Mesenchymal stem cell (in vitro differentiated cells and primary cell): Measurements from ENCODE around the gene TRAPPC10.

ENCODE experiments used
- DNase-seq: peaks from one replicate; pipeline ENCODE4 v3.0.0-alpha.2; 2013
- H2AFZ ChIP-seq: one replicate; pipeline ENCODE4 v1.6.1; 2013; ENCODE audit warnings: low read depth, mild to moderate bottlenecking, control low read depth, inconsistent platforms, low read length, moderate library complexity
- H2AK5ac ChIP-seq: 2 replicates; pipeline ENCODE4 v1.6.1; 2013; ENCODE audit warnings: low read length, moderate library complexity, mild to moderate bottlenecking, inconsistent platforms; ENCODE audit not compliant: severe bottlenecking
- H2BK120ac ChIP-seq: one replicate; pipeline ENCODE4 v1.6.1; 2013; ENCODE audit warnings: low read depth, mild to moderate bottlenecking, inconsistent platforms, low read length, moderate library complexity
- H2BK12ac ChIP-seq, 2 experiments: one replicate each; pipeline ENCODE4 v1.6.1; 2013; ENCODE audit warnings: inconsistent platforms in 2 of 2, low read length in 2 of 2, mild to moderate bottlenecking in 2 of 2, moderate library complexity in 2 of 2, control low read depth in 1 of 2
- H2BK15ac ChIP-seq: one replicate; pipeline ENCODE4 v1.6.1; 2013; ENCODE audit warnings: mild to moderate bottlenecking, low read depth, inconsistent platforms; ENCODE audit not compliant: poor library complexity, severe bottlenecking
- H2BK5ac ChIP-seq: 2 replicates; pipeline ENCODE4 v1.6.1; 2013; ENCODE audit warnings: low read depth, mild to moderate bottlenecking, low read length, control low read depth, inconsistent platforms; ENCODE audit not compliant: poor library complexity, severe bottlenecking
- H3K14ac ChIP-seq, 2 experiments: one replicate each; pipeline ENCODE4 v1.6.1; 2013; ENCODE audit warnings: inconsistent platforms in 2 of 2, low read length in 2 of 2, control low read depth in 1 of 2, mild to moderate bottlenecking in 1 of 2, moderate library complexity in 1 of 2
- H3K18ac ChIP-seq, 2 experiments: one replicate each; pipeline ENCODE4 v1.6.1; 2013; ENCODE audit warnings: inconsistent platforms in 2 of 2, low read length in 2 of 2, control low read depth in 1 of 2, low read depth in 1 of 2, mild to moderate bottlenecking in 1 of 2
- H3K23ac ChIP-seq, 2 experiments: one replicate each; pipeline ENCODE4 v1.6.1; 2013; ENCODE audit warnings: inconsistent platforms in 2 of 2, low read length in 2 of 2, mild to moderate bottlenecking in 2 of 2, moderate library complexity in 2 of 2, control low read depth in 1 of 2
- H3K27ac ChIP-seq: 2 replicates; pipeline ENCODE4 v1.5.1; 2013; ENCODE audit warnings: mild to moderate bottlenecking, moderate library complexity, low read length, control low read depth, inconsistent platforms; ENCODE audit not compliant: poor library complexity, severe bottlenecking
- H3K27me3 ChIP-seq, 2 experiments: 2 replicates each; pipeline versions ENCODE4 v1.6.1 to v1.7.0; 2013; ENCODE audit warnings: low read length in 2 of 2, mild to moderate bottlenecking in 2 of 2, moderate library complexity in 2 of 2, control low read depth in 1 of 2, inconsistent platforms in 1 of 2; ENCODE audit not compliant: control insufficient read depth in 1 of 2, insufficient read depth in 1 of 2
- H3K36me3 ChIP-seq, 2 experiments: 2 replicates each; pipeline versions ENCODE4 v1.6.1 to v1.7.0; 2013; ENCODE audit warnings: low read length in 2 of 2, control low read depth in 1 of 2, inconsistent platforms in 1 of 2, low read depth in 1 of 2, mild to moderate bottlenecking in 1 of 2; ENCODE audit not compliant: insufficient read depth in 2 of 2, control insufficient read depth in 1 of 2
- H3K4ac ChIP-seq, 2 experiments: one replicate each; pipeline ENCODE4 v1.6.1; 2013; ENCODE audit warnings: inconsistent platforms in 2 of 2, low read length in 2 of 2, mild to moderate bottlenecking in 2 of 2, moderate library complexity in 2 of 2, control low read depth in 1 of 2, low read depth in 1 of 2
- H3K4me1 ChIP-seq: 2 replicates; pipeline ENCODE4 v1.6.1; 2013; ENCODE audit warnings: low read depth, low read length, control low read depth; ENCODE audit not compliant: control insufficient read depth, insufficient read depth
- H3K4me2 ChIP-seq: 2 replicates; pipeline ENCODE4 v1.6.1; 2013; ENCODE audit warnings: low read length, mild to moderate bottlenecking, inconsistent platforms; ENCODE audit not compliant: poor library complexity, severe bottlenecking
- H3K4me3 ChIP-seq, 2 experiments: 2 replicates each; pipeline versions ENCODE4 v1.5.1 to v1.7.0; 2013; ENCODE audit warnings: low read length in 2 of 2, mild to moderate bottlenecking in 2 of 2, control low read depth in 1 of 2, low read depth in 1 of 2; ENCODE audit not compliant: insufficient read depth in 1 of 2
- H3K79me1 ChIP-seq: replicated peaks from 2 replicates; pipeline ENCODE4 v1.6.1; 2013; ENCODE audit warnings: mild to moderate bottlenecking, control low read depth, low read length, inconsistent platforms; ENCODE audit not compliant: poor library complexity, severe bottlenecking
- H3K9ac ChIP-seq: 2 replicates; pipeline ENCODE4 v1.7.0; 2013; ENCODE audit warnings: mild to moderate bottlenecking, low read length, moderate library complexity
- H3K9me3 ChIP-seq: 2 replicates; pipeline ENCODE4 v1.7.0; 2013; ENCODE audit warnings: mild to moderate bottlenecking, low read length; ENCODE audit not compliant: control insufficient read depth
- H4K8ac ChIP-seq: one replicate; pipeline ENCODE4 v1.6.1; 2013; ENCODE audit warnings: inconsistent platforms, mild to moderate bottlenecking, low read length, moderate library complexity
- H4K91ac ChIP-seq: one replicate; pipeline ENCODE4 v1.6.1; 2013; ENCODE audit warnings: mild to moderate bottlenecking, low read length, inconsistent platforms
- WGBS: methylation state at CpG from one replicate; pipeline ENCODE4 v1.1.7; 2013; ENCODE audit warnings: mixed read lengths; 5-methylcytosine and 5-hydroxymethylcytosine counted together

The TRAPPC10 gene

GRCh38 chr21:44000360-44000759, 11.7 kb upstream of the TRAPPC10 start:
- Histone ChIP-seq H3K4me1 (no peaks in the 10 kb centered on the region), H2BK120ac (no peak overlapping the region), H2AK5ac (no peak overlapping the region), H2BK15ac (no peak overlapping the region), H3K4me3 (no peak overlapping the region), H3K14ac (no peak overlapping the region), H2BK5ac (no peak overlapping the region), H3K27ac (no peak overlapping the region), H4K91ac (no peak overlapping the region), H3K18ac (no peak overlapping the region), H3K36me3 (no peaks in the 10 kb centered on the region), H3K9ac (no peak overlapping the region), H3K4ac (no peak overlapping the region), H4K8ac (peak overlapping the region; percentile 24), H3K79me1 (no peaks in the 10 kb centered on the region), H3K4me2 (no peak overlapping the region), H2AFZ (no peak overlapping the region), H2BK12ac (no peak overlapping the region), H3K23ac (no peak overlapping the region), H3K9me3 (no peaks in the 10 kb centered on the region), H3K27me3 (no peaks in the 10 kb centered on the region)
- DNase-seq, result no peak
- 67% methylated on average over 6 of the region's 7 CpGs for WGBS

DNA sequence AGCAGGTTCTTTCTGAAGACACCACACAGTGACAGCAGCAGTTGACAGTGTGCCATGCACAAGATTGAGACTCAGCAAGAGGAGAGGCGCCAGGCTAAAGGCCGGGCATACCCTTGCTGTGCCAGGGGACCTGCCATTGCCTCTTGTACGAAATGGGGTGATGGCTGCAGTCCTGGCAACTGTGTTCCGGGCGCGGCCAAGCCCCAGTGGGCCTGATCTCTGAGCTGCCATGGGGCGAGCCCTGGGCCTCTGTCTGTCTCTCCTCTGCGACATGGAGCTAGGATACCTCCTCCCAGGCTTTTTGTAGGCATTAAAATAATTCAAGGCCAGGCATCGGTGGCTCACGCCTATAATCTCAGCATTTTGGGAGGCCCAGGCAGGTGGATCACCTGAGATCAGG, 9.6 kb upstream of the TRAPPC10 start:
- H3K4ac ChIP-seq, result no peak overlapping the region
- no peak overlapping the region for H2BK5ac ChIP-seq
- no peak overlapping the region for H3K23ac ChIP-seq
- H2BK12ac ChIP-seq, result no peak overlapping the region
- 94% methylated on average over 10 of the region's 10 CpGs for WGBS
- H2AFZ ChIP-seq, result no peak overlapping the region
- no peaks in the 10 kb centered on the region for H3K79me1 ChIP-seq
- no peaks in the 10 kb centered on the region for H3K36me3 ChIP-seq
- no peak overlapping the region for H3K14ac ChIP-seq
- DNase-seq, result no peak
- H3K9ac ChIP-seq, result no peak overlapping the region
- no peaks in the 10 kb centered on the region for H3K27me3 ChIP-seq
- H3K4me1 ChIP-seq, result peaks cover 6% of the 10 kb centered on the region
- H3K4me3 ChIP-seq, result no peak overlapping the region
- H2AK5ac ChIP-seq, result no peak overlapping the region
- H4K91ac ChIP-seq, result no peak overlapping the region
- no peak overlapping the region for H3K27ac ChIP-seq
- no peak overlapping the region for H2BK15ac ChIP-seq
- H3K4me2 ChIP-seq, result no peak overlapping the region
- H2BK120ac ChIP-seq, result no peak overlapping the region
- H3K9me3 ChIP-seq, result no peaks in the 10 kb centered on the region
- H3K18ac ChIP-seq, result no peak overlapping the region
- no peak overlapping the region for H4K8ac ChIP-seq

GRCh38 chr21:44003307-44003966, 8.7 kb upstream of the TRAPPC10 start:
- H3K36me3 ChIP-seq, result no peaks in the 10 kb centered on the region
- WGBS, result 98% methylated on average over 4 of the region's 5 CpGs

GRCh38 chr21:44005071-44005470, 7.0 kb upstream of the TRAPPC10 start:
- Histone ChIP-seq H4K8ac (no peak overlapping the region), H2AFZ (no peak overlapping the region), H3K4me2 (no peak overlapping the region), H3K9ac (no peak overlapping the region), H3K14ac (no peak overlapping the region), H3K4me3 (no peak overlapping the region), H2BK12ac (peak overlapping the region; percentile 6 to 49), H3K9me3 (no peaks in the 10 kb centered on the region), H3K27me3 (no peaks in the 10 kb centered on the region), H3K4ac (no peak overlapping the region), H4K91ac (no peak overlapping the region), H3K4me1 (peaks cover 13% of the 10 kb centered on the region), H3K79me1 (no peaks in the 10 kb centered on the region), H2BK15ac (peak overlapping the region; percentile 60), H3K23ac (no peak overlapping the region), H2BK5ac (no peak overlapping the region), H2BK120ac (no peak overlapping the region), H2AK5ac (no peak overlapping the region), H3K36me3 (no peaks in the 10 kb centered on the region), H3K27ac (no peak overlapping the region), H3K18ac (no peak overlapping the region)
- DNase-seq, result no peak
- WGBS, result 97% methylated on average over 13 of the region's 13 CpGs

More at GRCh38 chr21:44003307-44003966, 8.7 kb upstream of the TRAPPC10 start:
- H3K27ac ChIP-seq, result no peak overlapping the region
- H4K91ac ChIP-seq, result no peak overlapping the region
- H3K4me3 ChIP-seq, result no peak overlapping the region
- H3K9ac ChIP-seq, result no peak overlapping the region
- H3K23ac ChIP-seq, result no peak overlapping the region
- H2BK5ac ChIP-seq, result no peak overlapping the region
- H3K9me3 ChIP-seq, result no peaks in the 10 kb centered on the region
- no peak overlapping the region for H2AFZ ChIP-seq
- no peak for DNase-seq
- H3K4me1 ChIP-seq, result peaks cover 6% of the 10 kb centered on the region
- no peak overlapping the region for H3K4me2 ChIP-seq
- H3K14ac ChIP-seq, result no peak overlapping the region
- H3K79me1 ChIP-seq, result no peaks in the 10 kb centered on the region
- H2BK12ac ChIP-seq, result no peak overlapping the region
- no peak overlapping the region for H4K8ac ChIP-seq
- H3K4ac ChIP-seq, result no peak overlapping the region
- H3K18ac ChIP-seq, result no peak overlapping the region
- no peak overlapping the region for H2AK5ac ChIP-seq
- H2BK15ac ChIP-seq, result no peak overlapping the region
- H3K27me3 ChIP-seq, result no peaks in the 10 kb centered on the region
- no peak overlapping the region for H2BK120ac ChIP-seq
